Small intestine (tissue), 7 donors: ENCODE measurements around the gene DAPL1. TPM values are rescaled to one million over a fixed set of nuclear protein-coding genes. Genes with fewer than 3 reads are reported as not detected.
"Not testable (repeated sequence)": the region's sequence is repeated elsewhere in the genome, so short reads cannot be mapped to it uniquely, and the experiment has no call there.

ENCODE experiments used
- DNase-seq, 2 donors: peaks; one replicate each; pipeline versions ENCODE4 v3.0.0 to v3.0.0-alpha.2; 2013
- FAIRE-seq: peaks from 2 replicates; lab custom pipeline; 2012; peaks lifted over from hg19 to GRCh38; lab: Jason Lieb, UNC
- H3K27ac ChIP-seq, 3 donors: one replicate each; pipeline ENCODE4 v1.5.1; 2013; ENCODE audit warnings: low read length in 2 of 3, mild to moderate bottlenecking in 2 of 3, control low read depth in 1 of 3, inconsistent platforms in 1 of 3, low read depth in 1 of 3, moderate library complexity in 1 of 3
- H3K27me3 ChIP-seq, 3 donors: one replicate each; pipeline ENCODE4 v1.6.1; 2013; ENCODE audit warnings: low read length in 3 of 3, inconsistent platforms in 1 of 3; ENCODE audit not compliant: control insufficient read depth in 3 of 3, insufficient read depth in 3 of 3
- H3K36me3 ChIP-seq, 3 donors: one replicate each; pipeline ENCODE4 v1.6.1; 2013; ENCODE audit warnings: low read length in 3 of 3, inconsistent platforms in 1 of 3, low read depth in 1 of 3, mild to moderate bottlenecking in 1 of 3, moderate library complexity in 1 of 3; ENCODE audit not compliant: control insufficient read depth in 3 of 3, insufficient read depth in 2 of 3
- H3K4me1 ChIP-seq, 3 donors: one replicate each; pipeline ENCODE4 v1.6.1; 2013; ENCODE audit warnings: low read length in 2 of 3, inconsistent platforms in 1 of 3, low read depth in 1 of 3, mild to moderate bottlenecking in 1 of 3, moderate library complexity in 1 of 3; ENCODE audit not compliant: control insufficient read depth in 3 of 3, insufficient read depth in 2 of 3
- H3K4me3 ChIP-seq, 3 donors: one replicate each; pipeline ENCODE4 v1.5.1; 2013; ENCODE audit warnings: low read length in 3 of 3, control low read depth in 1 of 3, inconsistent platforms in 1 of 3, low read depth in 1 of 3, mild to moderate bottlenecking in 1 of 3, moderate library complexity in 1 of 3
- H3K9me3 ChIP-seq, 2 donors: one replicate each; pipeline ENCODE4 v1.6.1; 2013; ENCODE audit warnings: low read depth in 1 of 2, low read length in 1 of 2; ENCODE audit not compliant: control insufficient read depth in 2 of 2, insufficient read depth in 1 of 2
- WGBS, 3 donors: extraction: QIAGEN DNeasy Blood & Tissue Kit; methylation state at CpG; one replicate each; pipeline ENCODE4 v1.1.7; 2013; 5-methylcytosine and 5-hydroxymethylcytosine counted together
- polyA plus RNA-seq, 4 donors: library from polyadenylated mRNA; stranded (reverse) in 3 of 4; unstranded in 1 of 4; fragments of 200-250 nt in 3 of 4; fragments of 120-200 nt in 1 of 4; gene quantifications; one replicate each; pipeline versions ENCODE4 v1.2.1 to v1.2.3, GENCODE V29; 2013
- donor health status: healthy with polysubstance abuse.
- donor health status: control.
- donor health status: control.
- donor health status: Bipolar disorder and iron deficiency.
- donor health status: healthy.

DAPL1 gene
- polyA plus RNA-seq, 4 donors, result 2.0 to 4.0 (median 2.4) TPM

GRCh38 chr2:158830201-158830600 is 35.1 kb downstream of the DAPL1 start:
- Histone ChIP-seq H3K4me1 (no peaks in the 10 kb centered on the region), H3K36me3 (no peaks in the 10 kb centered on the region), H3K27me3 (no peaks in the 10 kb centered on the region), H3K27ac (no peak overlapping the region), H3K4me3 (no peak overlapping the region), H3K9me3 (no peaks in the 10 kb centered on the region)
- DNase-seq, result no peak
- no peak for FAIRE-seq
- 81 to 91% (median 88%) methylated on average over 4 of the region's 4 CpGs for WGBS, 3 donors

- H3K36me3 ChIP-seq, result no peaks in the 10 kb centered on the region
- peaks cover 0 to 2% (median 0%) of the 10 kb centered on the region in 3 donors for H3K27me3 ChIP-seq
- FAIRE-seq, result no peak
- no peaks in the 10 kb centered on the region for H3K4me1 ChIP-seq
- no peak for DNase-seq
- no peak overlapping the region for H3K4me3 ChIP-seq
- 84 to 90% (median 87%) methylated on average over 3 of the region's 3 CpGs for WGBS, 3 donors
- no peak overlapping the region for H3K27ac ChIP-seq
- H3K9me3 ChIP-seq, result no peaks in the 10 kb centered on the region
These were observed 40.3 kb downstream of the DAPL1 start for GRCh38 chr2:158835431-158835830.

- Histone ChIP-seq H3K36me3 (no peaks in the 10 kb centered on the region), H3K9me3 (no peaks in the 10 kb centered on the region), H3K27ac (no peak overlapping the region), H3K27me3 (peaks cover 0 to 2% (median 0%) of the 10 kb centered on the region in 3 donors), H3K4me1 (no peaks in the 10 kb centered on the region), H3K4me3 (no peak overlapping the region)
- DNase-seq (no peak), FAIRE-seq (no peak)
- 71 to 84% (median 82%) methylated on average over 2 of the region's 2 CpGs for WGBS, 3 donors
These were observed 42.5 kb downstream of the DAPL1 start for GRCh38 chr2:158837645-158838044.

DNA sequence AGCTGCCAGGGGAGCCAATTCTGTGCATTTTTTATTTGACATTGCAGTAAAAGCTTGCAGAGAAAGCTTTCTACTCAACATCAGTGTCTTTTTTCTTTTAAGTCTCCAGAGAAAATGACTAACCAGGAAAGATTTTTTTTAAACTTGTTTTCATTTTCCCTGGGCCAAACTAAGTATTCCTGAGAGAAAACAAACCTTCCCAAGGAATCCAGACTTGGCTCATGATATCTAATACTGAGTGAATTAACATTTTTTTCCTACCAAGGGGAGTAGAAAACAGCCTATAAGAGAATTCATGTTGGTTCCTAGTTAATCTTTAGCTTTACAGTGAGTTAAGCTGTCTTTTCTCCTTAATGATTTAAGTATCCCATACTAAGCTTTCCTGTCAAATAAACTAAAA is 46.7 kb downstream of the DAPL1 start:
- H3K4me3 ChIP-seq, result no peak overlapping the region
- H3K4me1 ChIP-seq, result no peaks in the 10 kb centered on the region
- DNase-seq (no peak), FAIRE-seq (no peak)
- H3K27me3 ChIP-seq, result peaks cover 0 to 2% (median 0%) of the 10 kb centered on the region in 3 donors
- no peaks in the 10 kb centered on the region for H3K9me3 ChIP-seq
- H3K36me3 ChIP-seq, result no peaks in the 10 kb centered on the region
- no peak overlapping the region for H3K27ac ChIP-seq

- no peak for DNase-seq
- no peak overlapping the region for H3K27ac ChIP-seq
- no peak for FAIRE-seq
- no peak overlapping the region for H3K4me3 ChIP-seq
- H3K27me3 ChIP-seq, result no peaks in the 10 kb centered on the region
- no peaks in the 10 kb centered on the region for H3K36me3 ChIP-seq
- H3K9me3 ChIP-seq, result no peaks in the 10 kb centered on the region
- H3K4me1 ChIP-seq, result no peaks in the 10 kb centered on the region
These were observed 50.3 kb downstream of the DAPL1 start for GRCh38 chr2:158845444-158845843.

- no peaks in the 10 kb centered on the region for H3K9me3 ChIP-seq
- H3K27me3 ChIP-seq, result no peaks in the 10 kb centered on the region
- no peak for FAIRE-seq
- H3K4me1 ChIP-seq, result no peaks in the 10 kb centered on the region
- no peak for DNase-seq
- 34 to 49% (median 43%) methylated on average over 3 of the region's 3 CpGs for WGBS, 3 donors
- no peak overlapping the region for H3K27ac ChIP-seq
- no peak overlapping the region for H3K4me3 ChIP-seq
- no peaks in the 10 kb centered on the region for H3K36me3 ChIP-seq
These were observed 50.7 kb downstream of the DAPL1 start for GRCh38 chr2:158845859-158846258.

DNA sequence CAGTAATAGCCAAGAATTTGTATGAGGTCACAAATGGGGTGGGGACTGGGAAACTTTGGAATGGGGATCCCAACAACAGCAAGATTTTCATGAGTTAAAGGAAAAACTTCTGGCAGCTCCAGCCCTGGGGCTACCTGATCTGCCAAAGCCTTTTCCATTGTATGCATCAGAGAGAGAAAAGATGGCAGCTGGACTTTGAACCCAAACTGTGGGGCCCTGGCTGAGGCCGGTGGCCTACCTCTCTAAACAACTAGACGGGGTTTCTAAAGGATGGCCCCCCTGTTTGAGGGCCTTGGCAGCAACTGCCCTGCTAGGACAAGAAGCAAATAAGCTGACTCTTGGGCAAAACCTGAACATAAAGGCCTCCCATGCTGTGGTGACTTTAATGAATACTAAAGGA is 52.4 kb downstream of the DAPL1 start:
- H3K27ac ChIP-seq, H3K4me3 ChIP-seq, H3K9me3 ChIP-seq, FAIRE-seq, H3K4me1 ChIP-seq, DNase-seq, H3K36me3 ChIP-seq, H3K27me3 ChIP-seq: not testable (repeated sequence)
- 0 to 60% (median 25%) methylated on average over 2 of the region's 2 CpGs for WGBS, 3 donors

GRCh38 chr2:158848031-158848970 is 53.2 kb downstream of the DAPL1 start:
- DNase-seq, H3K9me3 ChIP-seq, H3K36me3 ChIP-seq, H3K27ac ChIP-seq, FAIRE-seq, H3K4me1 ChIP-seq, H3K4me3 ChIP-seq, H3K27me3 ChIP-seq: not testable (repeated sequence)
- 72 to 83% (median 73%) methylated on average over 20 to 21 of the region's 22 CpGs for WGBS, 3 donors
